Skeletal muscle cell (primary cell): ENCODE data around the gene HNRNPD.
"Not testable (repeated sequence)": the region's sequence is repeated elsewhere in the genome, so short reads cannot be mapped to it uniquely, and the experiment has no call there.

Source experiments
- DNase-seq: peaks from one replicate; pipeline ENCODE4 v3.0.0-alpha.2; 2010; ENCODE audit warnings: low read depth
- H3K4me3 ChIP-seq: 2 replicates; pipeline ENCODE4 v1.5.1; 2011; ENCODE audit warnings: low read depth, mild to moderate bottlenecking, control low read depth, low read length, moderate library complexity

HNRNPD gene

DNA sequence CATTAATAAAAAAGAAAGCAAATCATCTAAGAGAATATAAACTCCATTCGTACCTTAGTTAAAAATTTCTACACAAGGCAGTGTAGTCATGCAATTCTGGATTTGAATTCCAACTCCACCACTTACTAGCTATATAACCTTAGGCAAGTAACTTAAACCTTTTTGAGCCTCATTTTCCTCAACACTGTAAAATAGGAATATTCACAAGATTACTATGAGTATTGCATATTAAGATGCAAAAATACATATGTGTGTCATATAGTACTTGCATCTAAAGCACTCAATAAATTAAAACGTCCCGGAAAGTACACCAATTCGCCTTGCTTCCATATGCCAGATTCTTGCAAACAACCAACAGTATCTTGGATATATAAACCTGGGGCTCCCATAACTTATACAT, 42.0 kb downstream of the HNRNPD start:
- DNase-seq = no peak
- H3K4me3 ChIP-seq = no peak overlapping the region

- H3K4me3 ChIP-seq = no peak overlapping the region
- DNase-seq = no peak
Measured at GRCh38 chr4:82320351-82320750, 53.4 kb downstream of the HNRNPD start.

- H3K4me3 ChIP-seq, DNase-seq: not testable (repeated sequence)
Measured at GRCh38 chr4:82303063-82303462, 70.7 kb downstream of the HNRNPD start.
